ENCODE data around the gene TTN.

DNA sequence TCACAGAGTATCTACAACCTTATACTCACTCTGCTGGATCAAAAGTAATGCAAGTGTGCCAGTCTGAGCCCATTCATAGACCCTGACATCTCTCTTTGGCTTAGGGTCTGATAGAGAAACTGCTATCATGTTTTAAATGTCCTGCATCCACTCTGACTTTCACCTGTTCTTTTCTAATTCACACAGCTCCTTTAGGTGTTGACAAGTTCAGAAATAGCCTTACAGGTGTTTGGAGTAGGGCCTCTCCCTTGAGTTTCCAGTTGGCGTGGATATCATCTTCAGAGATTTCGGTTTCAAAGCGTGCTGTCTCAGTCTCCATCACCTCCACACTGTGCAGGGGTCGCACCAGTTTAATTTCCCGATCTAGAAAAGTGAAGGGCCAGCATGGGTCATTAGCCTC is 176.6 kb downstream of the TTN start:
- TF ChIP-seq, protein P1, sequence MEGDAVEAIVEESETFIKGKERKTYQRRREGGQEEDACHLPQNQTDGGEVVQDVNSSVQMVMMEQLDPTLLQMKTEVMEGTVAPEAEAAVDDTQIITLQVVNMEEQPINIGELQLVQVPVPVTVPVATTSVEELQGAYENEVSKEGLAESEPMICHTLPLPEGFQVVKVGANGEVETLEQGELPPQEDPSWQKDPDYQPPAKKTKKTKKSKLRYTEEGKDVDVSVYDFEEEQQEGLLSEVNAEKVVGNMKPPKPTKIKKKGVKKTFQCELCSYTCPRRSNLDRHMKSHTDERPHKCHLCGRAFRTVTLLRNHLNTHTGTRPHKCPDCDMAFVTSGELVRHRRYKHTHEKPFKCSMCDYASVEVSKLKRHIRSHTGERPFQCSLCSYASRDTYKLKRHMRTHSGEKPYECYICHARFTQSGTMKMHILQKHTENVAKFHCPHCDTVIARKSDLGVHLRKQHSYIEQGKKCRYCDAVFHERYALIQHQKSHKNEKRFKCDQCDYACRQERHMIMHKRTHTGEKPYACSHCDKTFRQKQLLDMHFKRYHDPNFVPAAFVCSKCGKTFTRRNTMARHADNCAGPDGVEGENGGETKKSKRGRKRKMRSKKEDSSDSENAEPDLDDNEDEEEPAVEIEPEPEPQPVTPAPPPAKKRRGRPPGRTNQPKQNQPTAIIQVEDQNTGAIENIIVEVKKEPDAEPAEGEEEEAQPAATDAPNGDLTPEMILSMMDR (IDR thresholded peaks at IDR 0.05), result no peak
- TF ChIP-seq EZH2 (IDR thresholded peaks at IDR 0.05), result no peak
- no peak for TF ChIP-seq EZH2phosphoT487 (IDR thresholded peaks at IDR 0.05)
